NOMO-1 treated with dmso at 0.1 percent for 144 hours (cell line): ENCODE results near the gene PRSS38.

Experiments
- DNase-seq: peaks from one replicate; lab custom pipeline; 2025; ENCODE audit not compliant: unreplicated experiment; lab: John Stamatoyannopoulos, UW

Gene PRSS38

GRCh38 chr1:227792216-227793078 lies 23.0 kb upstream of the PRSS38 start:
- DNase-seq = no peak

- no peak for DNase-seq
These were observed 22.2 kb upstream of the PRSS38 start for GRCh38 chr1:227793079-227793947.

- DNase-seq = no peak
These were observed 21.3 kb upstream of the PRSS38 start for GRCh38 chr1:227793948-227794816.

- DNase-seq = no peak
These were observed 20.7 kb upstream of the PRSS38 start for GRCh38 chr1:227794817-227795192.

- no peak for DNase-seq
These were observed 19.7 kb upstream of the PRSS38 start for GRCh38 chr1:227795732-227796131.

- DNase-seq = no peak
These were observed 19.0 kb upstream of the PRSS38 start for GRCh38 chr1:227796359-227796915.

- no peak for DNase-seq
These were observed 18.3 kb upstream of the PRSS38 start for GRCh38 chr1:227797144-227797543.

- DNase-seq = no peak
These were observed 17.9 kb upstream of the PRSS38 start for GRCh38 chr1:227797625-227798024.

- DNase-seq = no peak
These were observed 17.2 kb upstream of the PRSS38 start for GRCh38 chr1:227798078-227798802.

GRCh38 chr1:227799756-227800155 lies 15.7 kb upstream of the PRSS38 start:
- DNase-seq = no peak

- DNase-seq = no peak
These were observed 11.5 kb upstream of the PRSS38 start for GRCh38 chr1:227803933-227804332.

- DNase-seq = no peak
These were observed 9.8 kb upstream of the PRSS38 start for GRCh38 chr1:227805606-227806197.

GRCh38 chr1:227808566-227808965 lies 6.9 kb upstream of the PRSS38 start:
- no peak for DNase-seq

- no peak for DNase-seq
These were observed 6.4 kb upstream of the PRSS38 start for GRCh38 chr1:227809026-227809425.

GRCh38 chr1:227813962-227814361 lies 1.5 kb upstream of the PRSS38 start:
- DNase-seq = no peak

GRCh38 chr1:227816750-227817446 lies 1.4 kb downstream of the PRSS38 start:
- DNase-seq = no peak

GRCh38 chr1:227823537-227823936 lies 8.1 kb downstream of the PRSS38 start:
- DNase-seq = no peak

- no peak for DNase-seq
These were observed 8.7 kb downstream of the PRSS38 start for GRCh38 chr1:227824204-227824603.

GRCh38 chr1:227828786-227829185 lies 13.3 kb downstream of the PRSS38 start:
- no peak for DNase-seq
